ENCODE measurements around the gene ASAP2. TPM values are rescaled to one million over a fixed set of nuclear protein-coding genes. Genes with fewer than 3 reads are reported as not detected.

The ASAP2 gene
- polyA plus RNA-seq, 4 donors, result 31.7 to 66.1 (median 54.9) TPM

GRCh38 chr2:9365498-9366019 lies 158.9 kb downstream of the ASAP2 start:
- no peak for DNase-seq (ENCODE audit: low read depth in 4 of 4, low spot score in 3 of 4)

GRCh38 chr2:9366026-9366425 lies 159.4 kb downstream of the ASAP2 start:
- no peak for DNase-seq (ENCODE audit: low read depth in 4 of 4, low spot score in 3 of 4)

- DNase-seq (ENCODE audit: low read depth in 4 of 4, low spot score in 3 of 4), result no peak
Observed at GRCh38 chr2:9370746-9371145, 164.1 kb downstream of the ASAP2 start.

- DNase-seq (ENCODE audit: low read depth in 4 of 4, low spot score in 3 of 4), result no peak
Observed at GRCh38 chr2:9373047-9373446, 166.4 kb downstream of the ASAP2 start.

GRCh38 chr2:9373476-9373875 lies 166.9 kb downstream of the ASAP2 start:
- no peak for DNase-seq (ENCODE audit: low read depth in 4 of 4, low spot score in 3 of 4)

GRCh38 chr2:9374071-9374730 lies 167.6 kb downstream of the ASAP2 start:
- no peak for DNase-seq (ENCODE audit: low read depth in 4 of 4, low spot score in 3 of 4)

GRCh38 chr2:9375857-9376428 lies 169.3 kb downstream of the ASAP2 start:
- no peak for DNase-seq (ENCODE audit: low read depth in 4 of 4, low spot score in 3 of 4)

- no peak for DNase-seq (ENCODE audit: low read depth in 4 of 4, low spot score in 3 of 4)
Observed at GRCh38 chr2:9377461-9378097, 171.0 kb downstream of the ASAP2 start.

GRCh38 chr2:9378433-9379390 lies 172.1 kb downstream of the ASAP2 start:
- no peak for DNase-seq (ENCODE audit: low read depth in 4 of 4, low spot score in 3 of 4)

GRCh38 chr2:9379391-9379755 lies 172.8 kb downstream of the ASAP2 start:
- no peak for DNase-seq (ENCODE audit: low read depth in 4 of 4, low spot score in 3 of 4)

GRCh38 chr2:9380702-9381628 lies 174.4 kb downstream of the ASAP2 start:
- DNase-seq (ENCODE audit: low read depth in 4 of 4, low spot score in 3 of 4), result no peak

- DNase-seq (ENCODE audit: low read depth in 4 of 4, low spot score in 3 of 4), result no peak
Observed at GRCh38 chr2:9382604-9383235, 176.1 kb downstream of the ASAP2 start.

GRCh38 chr2:9384521-9384920 lies 177.9 kb downstream of the ASAP2 start:
- DNase-seq (ENCODE audit: low read depth in 4 of 4, low spot score in 3 of 4), result no peak

- no peak for DNase-seq (ENCODE audit: low read depth in 4 of 4, low spot score in 3 of 4)
Observed at GRCh38 chr2:9385841-9386240, 179.2 kb downstream of the ASAP2 start.

- DNase-seq (ENCODE audit: low read depth in 4 of 4, low spot score in 3 of 4), result no peak
Observed at GRCh38 chr2:9388199-9388681, 181.6 kb downstream of the ASAP2 start.

- DNase-seq (ENCODE audit: low read depth in 4 of 4, low spot score in 3 of 4), result no peak
Observed at GRCh38 chr2:9388950-9389911, 182.6 kb downstream of the ASAP2 start.

- DNase-seq (ENCODE audit: low read depth in 4 of 4, low spot score in 3 of 4), result no peak
Observed at GRCh38 chr2:9390151-9390850, 183.7 kb downstream of the ASAP2 start.

Data from left renal pelvis (tissue), 4 donors.